HepG2 (cell line): ENCODE results near the gene RAB27B.

ENCODE experiments used
- CHD4 ChIP-seq: fragments of 200-600 bp; sonication (generic); IDR thresholded peaks from 2 replicates; pipeline ENCODE4 v1.7.0; 2017; ENCODE audit warnings: mild to moderate bottlenecking, low read length, borderline replicate concordance
- MAFK ChIP-seq, 2 experiments: IDR thresholded peaks in 1 of 2; conservative IDR thresholded peaks in 1 of 2; 2 replicates each; pipeline ENCODE4 v1.6.1; 2011; ENCODE audit warnings: improper control_type of control experiment in 2 of 2, low read length in 2 of 2
- POLR2A ChIP-seq, 2 experiments: IDR thresholded peaks; 2 replicates each; pipeline ENCODE4 v1.6.1; 2011; ENCODE audit warnings: low read depth in 2 of 2, low read length in 2 of 2, mild to moderate bottlenecking in 1 of 2, moderate library complexity in 1 of 2; ENCODE audit not compliant: insufficient read depth in 1 of 2

GRCh38 chr18:54880395-54881105, 52.3 kb downstream of the RAB27B start:
- TF ChIP-seq POLR2A (IDR thresholded peaks at IDR 0.05; ENCODE audit: insufficient read depth in 1 of 2, low read depth in 2 of 2, low read length in 2 of 2): no peak
- TF ChIP-seq MAFK (conservative IDR thresholded peaks at IDR 0.05 in 1 of 2, IDR thresholded peaks at IDR 0.05 in 1 of 2; ENCODE audit: low read length in 2 of 2): no peak
- TF ChIP-seq CHD4: no peak
